Measurements from ENCODE around the gene SULT1A1.
A peak's percentile ranks its signal among the peaks of the same experiment; 100 is the strongest.
"Not testable (repeated sequence)": the region's sequence is repeated elsewhere in the genome, so short reads cannot be mapped to it uniquely, and the experiment has no call there.

The SULT1A1 gene

GRCh38 chr16:28623172-28623711, 13.4 kb upstream of the SULT1A1 start:
- no peaks in the 10 kb centered on the region for H4K20me1 ChIP-seq (ENCODE audit: control insufficient read depth, insufficient read depth, low read depth, low read length)
- no peaks in the 10 kb centered on the region for H3K9me3 ChIP-seq (ENCODE audit: control insufficient read depth, insufficient read depth, low read length)
- H3K27me3 ChIP-seq (ENCODE audit: control insufficient read depth, low read length) = no peaks in the 10 kb centered on the region
- peaks cover 28% of the 10 kb centered on the region for H3F3A ChIP-seq (ENCODE audit: control insufficient read depth, insufficient read depth)
- H3K9me2 ChIP-seq (replicated peaks; ENCODE audit: control insufficient read depth, low read length) = no peaks in the 10 kb centered on the region
- peak overlapping the region; percentile 74 for H3K4me2 ChIP-seq (ENCODE audit: low read length)
- H3K36me3 ChIP-seq (ENCODE audit: control insufficient read depth, low read length) = peaks cover 43% of the 10 kb centered on the region
- peak overlapping the region; percentile 87 for H3K4me3 ChIP-seq (ENCODE audit: low read length)
- peaks cover 42% of the 10 kb centered on the region for H3K4me1 ChIP-seq (ENCODE audit: control insufficient read depth, low read length)
- peak overlapping the region; percentile 79 for H3K27ac ChIP-seq (ENCODE audit: low read depth, low read length)
- H3K79me2 ChIP-seq (ENCODE audit: control insufficient read depth, low read length) = peaks cover 53% of the 10 kb centered on the region
- TF ChIP-seq CTCF (IDR thresholded peaks at IDR 0.05; ENCODE audit: low read depth, low read length, poor library complexity, severe bottlenecking) (peak; percentile 7), EZH2phosphoT487 (IDR thresholded peaks at IDR 0.05; ENCODE audit: borderline replicate concordance, low read length) (no peak)

DNA sequence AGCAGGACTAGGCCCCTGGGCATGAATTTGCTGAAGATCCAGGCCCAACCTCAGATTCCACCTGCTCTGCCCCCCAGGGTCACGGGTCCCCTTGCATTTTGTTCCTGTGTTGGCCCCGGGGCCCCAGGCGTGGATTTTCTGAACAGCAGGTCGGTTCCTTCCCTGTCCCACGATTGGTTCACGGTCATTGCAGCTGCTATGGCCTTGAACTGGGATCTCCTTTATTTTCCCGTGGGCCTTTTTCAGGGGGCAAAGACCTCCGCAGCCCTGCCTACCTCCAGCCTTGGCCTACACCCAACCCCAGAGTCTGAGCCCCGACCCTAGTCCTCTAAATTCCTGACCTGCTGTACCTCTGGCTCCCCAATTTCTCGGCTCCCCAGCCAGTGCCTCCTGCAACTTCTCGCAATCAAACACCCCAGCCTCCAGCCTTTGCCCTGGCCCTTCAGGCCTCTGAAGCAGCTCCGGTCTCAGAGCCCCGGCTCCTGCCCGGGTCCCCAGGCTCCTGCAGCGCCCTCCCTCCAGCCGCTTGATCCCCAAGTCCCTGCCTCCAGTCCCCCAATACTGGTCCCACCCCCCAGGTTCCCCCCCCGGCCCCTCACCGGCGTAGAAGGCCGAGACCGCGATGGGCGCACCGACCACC, 12.8 kb upstream of the SULT1A1 start:
- Histone ChIP-seq H3K4me3 (ENCODE audit: low read length) (peak overlapping the region; percentile 87), H3K79me2 (ENCODE audit: control insufficient read depth, low read length) (peaks cover 55% of the 10 kb centered on the region), H3K27ac (ENCODE audit: low read depth, low read length) (peak overlapping the region; percentile 79), H3F3A (ENCODE audit: control insufficient read depth, insufficient read depth) (peaks cover 30% of the 10 kb centered on the region), H3K4me1 (ENCODE audit: control insufficient read depth, low read length) (peaks cover 46% of the 10 kb centered on the region), H3K4me2 (ENCODE audit: low read length) (peak overlapping the region; percentile 74), H3K36me3 (ENCODE audit: control insufficient read depth, low read length) (peaks cover 44% of the 10 kb centered on the region)
- H4K20me1 ChIP-seq (ENCODE audit: control insufficient read depth, insufficient read depth, low read depth, low read length); H3K9me2 ChIP-seq (replicated peaks; ENCODE audit: control insufficient read depth, low read length); H3K9me3 ChIP-seq (ENCODE audit: control insufficient read depth, insufficient read depth, low read length); H3K27me3 ChIP-seq (ENCODE audit: control insufficient read depth, low read length): not testable (repeated sequence)

DNA sequence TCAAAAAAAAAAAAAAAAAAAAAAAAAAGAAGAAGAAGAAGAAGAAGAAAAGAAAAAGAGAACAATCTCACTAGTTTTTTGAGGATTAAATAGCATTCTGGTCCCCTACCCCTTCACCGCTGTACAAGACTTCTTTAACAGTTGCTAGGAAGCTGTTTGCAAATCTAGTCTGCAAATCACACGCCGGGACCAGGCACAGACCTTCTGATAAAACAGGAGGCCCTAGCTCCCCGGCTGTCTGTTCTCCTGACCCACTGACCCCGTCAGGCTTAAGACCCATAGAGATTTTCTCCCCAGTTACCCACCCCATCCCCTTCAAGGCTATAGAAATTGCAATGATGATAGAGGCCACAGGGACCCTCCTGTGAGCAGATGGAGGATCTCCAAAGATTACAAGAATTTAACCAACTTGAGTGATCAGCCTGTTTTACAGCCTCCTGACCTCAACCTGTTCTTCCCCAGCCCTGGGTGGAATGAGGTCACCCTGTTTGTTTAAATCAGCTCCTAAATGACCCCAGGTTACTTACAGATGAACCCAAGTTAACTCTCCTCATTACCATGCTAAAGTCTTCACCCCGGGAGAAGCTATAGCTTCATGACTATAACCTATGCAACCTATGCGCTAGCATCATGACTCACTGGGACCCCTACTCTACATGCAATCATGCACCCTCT, 11.8 kb upstream of the SULT1A1 start:
- Histone ChIP-seq H3K4me2 (ENCODE audit: low read length) (peak overlapping the region; percentile 74), H3K36me3 (ENCODE audit: control insufficient read depth, low read length) (peaks cover 54% of the 10 kb centered on the region), H3K79me2 (ENCODE audit: control insufficient read depth, low read length) (peaks cover 65% of the 10 kb centered on the region), H3K27me3 (ENCODE audit: control insufficient read depth, low read length) (no peaks in the 10 kb centered on the region), H3K27ac (ENCODE audit: low read depth, low read length) (peak overlapping the region; percentile 79), H3K4me3 (ENCODE audit: low read length) (peak overlapping the region; percentile 87), H3K9me3 (ENCODE audit: control insufficient read depth, insufficient read depth, low read length) (no peaks in the 10 kb centered on the region), H3K9me2 (replicated peaks; ENCODE audit: control insufficient read depth, low read length) (no peaks in the 10 kb centered on the region), H3F3A (ENCODE audit: control insufficient read depth, insufficient read depth) (peaks cover 30% of the 10 kb centered on the region), H3K4me1 (ENCODE audit: control insufficient read depth, low read length) (peaks cover 56% of the 10 kb centered on the region), H4K20me1 (ENCODE audit: control insufficient read depth, insufficient read depth, low read depth, low read length) (no peaks in the 10 kb centered on the region)
- TF ChIP-seq CTCF (IDR thresholded peaks at IDR 0.05; ENCODE audit: low read depth, low read length, poor library complexity, severe bottlenecking) (no peak), EZH2phosphoT487 (IDR thresholded peaks at IDR 0.05; ENCODE audit: borderline replicate concordance, low read length) (no peak)

- Histone ChIP-seq H3K4me3 (ENCODE audit: low read length) (peak overlapping the region; percentile 87), H3K4me1 (ENCODE audit: control insufficient read depth, low read length) (peaks cover 68% of the 10 kb centered on the region), H3K36me3 (ENCODE audit: control insufficient read depth, low read length) (peaks cover 63% of the 10 kb centered on the region), H3K4me2 (ENCODE audit: low read length) (peak overlapping the region; percentile 74), H3F3A (ENCODE audit: control insufficient read depth, insufficient read depth) (peaks cover 30% of the 10 kb centered on the region), H3K27ac (ENCODE audit: low read depth, low read length) (peak overlapping the region; percentile 79), H3K79me2 (ENCODE audit: control insufficient read depth, low read length) (peaks cover 76% of the 10 kb centered on the region)
- not testable (repeated sequence) for H3K9me3 ChIP-seq (ENCODE audit: control insufficient read depth, insufficient read depth, low read length); H4K20me1 ChIP-seq (ENCODE audit: control insufficient read depth, insufficient read depth, low read depth, low read length); H3K9me2 ChIP-seq (replicated peaks; ENCODE audit: control insufficient read depth, low read length); H3K27me3 ChIP-seq (ENCODE audit: control insufficient read depth, low read length)
Observed at GRCh38 chr16:28620316-28620715, 10.5 kb upstream of the SULT1A1 start.
